HG03139 (cell line): ENCODE measurements around the gene UGT1A1.

Experiments used
- ATAC-seq: cut with Tn5 transposase; IDR thresholded peaks from one replicate; pipeline ENCODE4 v1.9.1; 2021; ENCODE audit not compliant: unreplicated experiment

Gene UGT1A1

GRCh38 chr2:233814056-233814835 lies 54.2 kb downstream of the UGT1A1 start:
- no peak for ATAC-seq

- ATAC-seq: no peak
These were observed 55.8 kb downstream of the UGT1A1 start for GRCh38 chr2:233815861-233816260.

- no peak for ATAC-seq
These were observed 56.3 kb downstream of the UGT1A1 start for GRCh38 chr2:233816334-233816733.

- ATAC-seq: no peak
These were observed 56.7 kb downstream of the UGT1A1 start for GRCh38 chr2:233816771-233817170.

DNA sequence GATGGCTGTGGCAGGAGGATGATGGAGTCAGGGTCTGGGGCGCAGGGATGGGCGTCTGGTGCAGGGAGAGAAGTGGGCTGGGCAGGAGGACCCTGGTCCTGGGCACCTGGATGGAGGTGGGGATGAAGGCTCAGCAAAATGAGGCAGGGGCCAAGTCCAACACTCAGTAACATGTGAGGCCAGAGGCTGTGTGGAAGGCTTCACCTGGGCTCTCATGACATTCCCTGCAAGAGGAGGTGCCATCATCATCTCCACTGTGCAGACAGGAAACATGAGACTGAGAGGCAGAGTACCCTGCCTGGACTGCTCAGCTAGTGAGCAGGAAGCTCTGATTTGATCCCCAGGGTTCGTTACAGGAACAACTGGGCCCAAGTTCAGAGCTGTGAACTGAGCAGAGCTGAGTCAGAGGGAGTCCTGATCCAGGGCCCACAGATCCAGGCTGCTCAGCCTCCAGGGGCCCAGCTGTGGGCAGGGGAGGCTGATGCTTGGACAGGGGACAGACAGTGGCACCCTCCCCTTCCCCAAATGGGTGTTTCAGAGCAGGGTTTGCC lies 57.4 kb downstream of the UGT1A1 start:
- ATAC-seq: no peak

- no peak for ATAC-seq
These were observed 58.0 kb downstream of the UGT1A1 start for GRCh38 chr2:233817995-233818638.

DNA sequence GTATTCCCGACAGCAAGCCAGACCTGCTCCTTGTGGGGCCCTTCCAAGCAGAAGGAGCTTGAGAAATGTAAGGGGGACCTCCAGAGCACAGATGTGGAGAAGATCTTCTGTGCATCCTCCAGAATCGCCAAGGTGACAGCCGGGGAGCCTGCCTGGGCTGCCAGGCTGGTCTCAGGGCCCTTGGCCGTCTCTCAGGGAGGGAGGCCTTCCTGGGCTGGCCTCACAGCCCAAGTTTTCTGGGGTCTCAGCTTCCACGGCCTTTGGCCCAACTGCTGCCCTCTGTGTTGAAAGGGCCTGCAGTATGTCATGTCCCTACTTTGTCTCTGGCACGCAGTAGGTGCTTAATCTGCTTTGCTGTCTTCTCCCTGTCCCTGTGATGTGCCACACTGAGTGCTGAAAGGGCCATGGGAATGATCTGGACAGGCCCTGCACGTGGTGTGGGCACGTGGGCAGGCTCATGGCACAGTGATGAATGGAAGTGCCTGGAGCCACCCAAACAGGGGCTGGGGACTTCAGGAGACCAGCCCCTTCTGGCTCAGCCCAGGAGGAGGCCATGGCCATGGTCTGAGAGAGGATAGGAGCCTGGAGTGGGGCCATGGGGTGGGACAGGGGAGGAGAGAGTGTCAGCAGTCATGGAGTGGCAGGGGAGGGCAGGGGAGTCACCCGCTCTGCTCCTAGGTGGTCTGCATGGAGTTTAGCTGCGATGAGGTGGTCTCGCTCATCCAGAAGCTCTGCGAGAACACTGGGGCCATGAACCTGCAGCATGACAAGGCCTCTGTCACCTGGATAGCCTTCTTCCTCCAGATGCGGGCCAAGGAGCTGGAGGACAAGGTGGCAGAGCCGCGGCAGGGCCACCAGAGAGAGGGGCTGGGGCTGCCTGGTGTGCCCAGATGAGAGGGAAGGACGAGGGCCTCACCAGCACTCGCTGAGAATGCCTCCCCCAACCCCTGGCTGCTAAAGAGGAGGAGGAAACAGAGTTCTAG lies 58.9 kb downstream of the UGT1A1 start:
- no peak for ATAC-seq

DNA sequence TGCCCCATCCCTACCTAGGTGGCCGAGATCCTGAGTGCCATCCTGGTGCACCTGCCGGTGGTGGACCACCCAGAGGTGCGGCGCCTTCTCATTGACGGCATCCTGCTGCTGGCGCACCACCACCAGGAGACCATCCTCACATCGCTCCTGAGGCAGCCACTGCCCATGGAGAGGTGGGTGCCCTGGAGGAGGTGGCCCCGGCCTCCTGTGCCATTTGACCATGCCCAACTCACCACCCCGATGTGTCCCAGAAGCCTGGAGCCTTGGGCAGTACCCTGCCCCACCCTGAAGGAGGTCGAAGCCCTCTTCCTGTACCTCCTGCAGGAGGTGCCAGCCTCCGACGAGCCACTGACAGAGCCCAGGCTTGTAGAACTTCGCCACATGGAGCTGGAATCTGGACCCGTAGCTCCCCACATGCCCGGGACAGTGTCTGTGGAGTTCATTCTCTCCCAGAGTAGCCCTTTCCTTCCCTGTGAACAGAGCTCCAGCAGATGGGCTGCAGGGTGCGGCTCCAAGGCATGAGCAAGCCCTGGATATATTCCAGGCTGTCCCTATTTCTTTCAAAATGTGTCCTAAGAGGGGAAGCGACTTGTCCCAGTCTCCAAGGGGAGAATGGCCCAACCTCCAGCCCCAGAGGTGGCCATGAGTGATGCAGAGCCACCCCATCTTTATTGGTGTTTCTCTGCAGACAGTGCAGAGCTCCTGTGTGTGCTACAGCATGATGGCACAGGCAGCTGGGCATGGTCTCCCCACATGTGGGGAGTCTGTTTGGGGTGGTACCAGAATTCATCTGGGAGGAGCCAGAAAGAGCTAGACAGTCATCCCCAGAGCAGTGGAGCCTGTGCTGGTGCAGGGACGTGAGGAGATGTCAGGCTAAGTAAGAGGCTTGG lies 60.1 kb downstream of the UGT1A1 start:
- no peak for ATAC-seq

- ATAC-seq: no peak
These were observed 60.7 kb downstream of the UGT1A1 start for GRCh38 chr2:233820774-233821105.

DNA sequence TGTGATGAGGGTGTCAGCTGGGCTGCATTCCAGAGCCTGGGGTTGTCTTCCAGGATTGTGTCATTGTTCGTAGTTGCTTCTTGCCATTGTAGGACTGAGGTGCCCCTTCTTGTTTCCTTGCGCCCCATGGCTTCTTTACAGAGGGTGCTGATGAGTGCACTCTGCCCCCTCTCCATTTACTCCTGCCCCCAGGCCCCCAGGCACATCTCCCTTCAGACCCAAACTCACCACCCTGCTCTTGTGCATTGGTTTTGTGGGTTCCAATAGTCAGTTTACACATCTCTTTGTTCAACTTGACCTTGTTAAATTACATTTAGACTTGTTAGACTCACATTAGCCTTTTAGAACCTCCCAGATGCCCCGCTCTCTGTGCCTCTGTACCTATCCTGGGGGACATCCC lies 61.1 kb downstream of the UGT1A1 start:
- no peak for ATAC-seq

DNA sequence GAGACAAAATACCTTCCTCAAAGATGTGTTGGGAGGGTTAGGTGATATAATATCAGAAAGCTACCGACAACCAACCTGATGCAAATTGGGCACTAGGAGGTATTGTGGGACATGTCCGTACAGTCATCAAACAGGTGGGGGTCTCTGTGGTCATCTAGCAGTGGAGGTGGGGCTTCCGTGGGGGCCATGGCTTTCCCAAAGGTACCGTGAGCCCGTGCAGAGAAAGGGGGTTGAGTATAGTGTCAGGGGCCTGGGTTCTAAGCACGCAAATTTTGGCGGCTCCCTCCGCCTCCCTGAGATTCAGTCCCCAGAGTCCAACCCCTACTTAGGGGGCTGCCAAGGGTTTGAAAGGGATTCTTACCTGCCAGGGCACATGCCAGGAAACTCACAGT lies 61.6 kb downstream of the UGT1A1 start:
- no peak for ATAC-seq

DNA sequence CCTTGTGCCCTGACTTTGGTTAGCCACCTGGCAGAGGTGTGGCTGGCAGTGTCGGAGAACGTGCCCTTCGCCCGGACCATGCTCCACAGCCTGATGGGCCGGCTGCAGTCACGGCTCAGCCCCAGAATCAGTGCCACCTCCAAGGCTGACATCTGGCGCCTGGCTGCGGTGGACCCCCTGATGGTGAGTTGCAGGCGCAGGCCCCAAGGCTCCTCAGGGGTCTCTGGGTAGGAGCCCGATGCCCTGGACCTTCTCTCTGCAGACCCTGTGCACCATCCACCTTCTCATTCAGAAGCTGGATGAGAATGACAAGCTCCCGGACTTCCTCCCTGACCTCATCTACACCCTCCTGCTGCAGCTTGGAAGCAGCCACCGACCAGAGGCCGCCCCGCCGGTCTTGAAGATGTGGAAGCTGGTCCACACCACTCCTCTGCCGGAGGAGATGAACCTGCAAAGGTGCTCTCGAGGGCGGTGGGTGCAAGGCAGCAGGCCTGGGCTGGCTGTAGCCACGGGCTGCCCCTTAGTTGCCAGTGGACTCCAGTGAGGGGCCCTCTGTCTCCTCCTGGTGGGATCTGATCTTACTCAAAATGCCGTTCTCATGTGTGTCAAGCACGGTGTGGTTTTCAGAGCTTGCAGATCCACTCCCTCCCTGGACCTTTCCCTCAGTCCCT lies 62.2 kb downstream of the UGT1A1 start:
- ATAC-seq: no peak
